Measurements from ENCODE around the gene PLD2. TPM values are rescaled to one million over a fixed set of nuclear protein-coding genes. Genes with fewer than 3 reads are reported as not detected.

PLD2 gene
- total RNA-seq, 1 donor from 2014 or later, result 81.0 TPM

DNA sequence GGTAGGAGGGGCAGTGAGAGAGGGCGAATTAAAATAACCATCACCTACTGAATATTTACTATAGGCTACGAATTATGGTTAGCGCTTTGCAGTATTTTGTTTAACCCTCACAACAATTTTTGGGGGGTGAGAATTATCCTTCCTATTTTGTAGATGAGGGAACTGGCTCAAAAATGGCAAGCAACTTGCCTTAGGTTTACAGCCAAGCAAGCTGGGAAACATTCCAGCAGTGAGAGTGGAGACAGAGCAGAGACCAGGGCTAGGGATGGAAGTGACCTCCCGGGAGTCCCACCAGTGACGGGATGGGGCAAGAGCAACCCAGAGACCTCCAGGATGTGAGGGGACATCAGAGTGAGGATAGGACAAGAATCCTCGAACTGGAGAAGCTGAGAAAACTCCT, 20.4 kb upstream of the PLD2 start:
- H3K27me3 Mint-ChIP-seq, result peaks cover 8% of the 10 kb centered on the region
- H3K36me3 Mint-ChIP-seq (ENCODE audit: insufficient read depth), result no peaks in the 10 kb centered on the region
- H3K9me3 Mint-ChIP-seq (ENCODE audit: low read depth), result no peaks in the 10 kb centered on the region
- TF ChIP-seq, protein P1, sequence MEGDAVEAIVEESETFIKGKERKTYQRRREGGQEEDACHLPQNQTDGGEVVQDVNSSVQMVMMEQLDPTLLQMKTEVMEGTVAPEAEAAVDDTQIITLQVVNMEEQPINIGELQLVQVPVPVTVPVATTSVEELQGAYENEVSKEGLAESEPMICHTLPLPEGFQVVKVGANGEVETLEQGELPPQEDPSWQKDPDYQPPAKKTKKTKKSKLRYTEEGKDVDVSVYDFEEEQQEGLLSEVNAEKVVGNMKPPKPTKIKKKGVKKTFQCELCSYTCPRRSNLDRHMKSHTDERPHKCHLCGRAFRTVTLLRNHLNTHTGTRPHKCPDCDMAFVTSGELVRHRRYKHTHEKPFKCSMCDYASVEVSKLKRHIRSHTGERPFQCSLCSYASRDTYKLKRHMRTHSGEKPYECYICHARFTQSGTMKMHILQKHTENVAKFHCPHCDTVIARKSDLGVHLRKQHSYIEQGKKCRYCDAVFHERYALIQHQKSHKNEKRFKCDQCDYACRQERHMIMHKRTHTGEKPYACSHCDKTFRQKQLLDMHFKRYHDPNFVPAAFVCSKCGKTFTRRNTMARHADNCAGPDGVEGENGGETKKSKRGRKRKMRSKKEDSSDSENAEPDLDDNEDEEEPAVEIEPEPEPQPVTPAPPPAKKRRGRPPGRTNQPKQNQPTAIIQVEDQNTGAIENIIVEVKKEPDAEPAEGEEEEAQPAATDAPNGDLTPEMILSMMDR (IDR thresholded peaks at IDR 0.05; ENCODE audit: unreplicated experiment), result no peak
- H3K4me1 Mint-ChIP-seq (ENCODE audit: low read depth), result peaks cover 13% of the 10 kb centered on the region
- H3K4me3 Mint-ChIP-seq (ENCODE audit: low read depth), result no peak overlapping the region
- DNase-seq (ENCODE audit: low spot score, unreplicated experiment), result no peak
- no peak overlapping the region for H3K27ac Mint-ChIP-seq

GRCh38 chr17:4788159-4788806, 18.7 kb upstream of the PLD2 start:
- peaks cover 2% of the 10 kb centered on the region for H3K27me3 Mint-ChIP-seq

GRCh38 chr17:4788807-4789700, 17.9 kb upstream of the PLD2 start, which contains the start of gene GLTPD2:
Gene GLTPD2 (plus strand): TSS chr17:4788964. CDS start chr17:4789012, 48 bp downstream.
- TF ChIP-seq, protein P1 (IDR thresholded peaks at IDR 0.05; ENCODE audit: unreplicated experiment), result no peak
- peak; percentile 15 for DNase-seq (ENCODE audit: low spot score, unreplicated experiment)

More at GRCh38 chr17:4788159-4788806, 18.7 kb upstream of the PLD2 start:
- Mint-ChIP-seq H3K27ac (peak overlapping the region; percentile 49), H3K36me3 (ENCODE audit: insufficient read depth) (no peaks in the 10 kb centered on the region), H3K9me3 (ENCODE audit: low read depth) (no peaks in the 10 kb centered on the region), H3K4me1 (ENCODE audit: low read depth) (peaks cover 13% of the 10 kb centered on the region), H3K4me3 (ENCODE audit: low read depth) (peak overlapping the region; percentile 81)
- TF ChIP-seq, protein P1 (IDR thresholded peaks at IDR 0.05; ENCODE audit: unreplicated experiment), result no peak
- DNase-seq (ENCODE audit: low spot score, unreplicated experiment), result no peak

DNA sequence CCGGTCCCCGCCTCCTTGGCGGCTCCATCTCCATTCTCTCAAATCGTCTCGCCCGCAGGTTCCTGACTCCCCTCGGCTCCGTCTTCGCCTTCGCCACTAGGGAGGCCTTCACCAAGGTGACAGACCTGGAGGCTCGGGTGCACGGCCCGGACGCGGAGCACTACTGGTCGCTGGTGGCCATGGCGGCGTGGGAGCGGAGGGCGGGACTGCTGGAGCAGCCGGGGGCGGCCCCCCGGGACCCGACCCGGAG, 17.3 kb upstream of the PLD2 start:
- Mint-ChIP-seq H3K4me1 (ENCODE audit: low read depth) (peaks cover 13% of the 10 kb centered on the region), H3K4me3 (ENCODE audit: low read depth) (peak overlapping the region; percentile 81), H3K9me3 (ENCODE audit: low read depth) (no peaks in the 10 kb centered on the region), H3K27me3 (peaks cover 5% of the 10 kb centered on the region), H3K36me3 (ENCODE audit: insufficient read depth) (no peaks in the 10 kb centered on the region), H3K27ac (peak overlapping the region; percentile 94)
- DNase-seq (ENCODE audit: low spot score, unreplicated experiment), result no peak
- TF ChIP-seq, protein P1 (IDR thresholded peaks at IDR 0.05; ENCODE audit: unreplicated experiment), result no peak

More at GRCh38 chr17:4788807-4789700, 17.9 kb upstream of the PLD2 start, which contains the start of gene GLTPD2:
- H3K4me3 Mint-ChIP-seq (ENCODE audit: low read depth), result peak within 1 kb of the TSS; percentile 81
- peak within 1 kb of the TSS; percentile 94 for H3K27ac Mint-ChIP-seq
- no peaks in the 10 kb centered on the region for H3K9me3 Mint-ChIP-seq (ENCODE audit: low read depth)
- H3K4me1 Mint-ChIP-seq (ENCODE audit: low read depth), result peaks cover 13% of the 10 kb centered on the region
- no peaks in the 10 kb centered on the region for H3K36me3 Mint-ChIP-seq (ENCODE audit: insufficient read depth)
- H3K27me3 Mint-ChIP-seq, result peaks cover 5% of the 10 kb centered on the region

DNA sequence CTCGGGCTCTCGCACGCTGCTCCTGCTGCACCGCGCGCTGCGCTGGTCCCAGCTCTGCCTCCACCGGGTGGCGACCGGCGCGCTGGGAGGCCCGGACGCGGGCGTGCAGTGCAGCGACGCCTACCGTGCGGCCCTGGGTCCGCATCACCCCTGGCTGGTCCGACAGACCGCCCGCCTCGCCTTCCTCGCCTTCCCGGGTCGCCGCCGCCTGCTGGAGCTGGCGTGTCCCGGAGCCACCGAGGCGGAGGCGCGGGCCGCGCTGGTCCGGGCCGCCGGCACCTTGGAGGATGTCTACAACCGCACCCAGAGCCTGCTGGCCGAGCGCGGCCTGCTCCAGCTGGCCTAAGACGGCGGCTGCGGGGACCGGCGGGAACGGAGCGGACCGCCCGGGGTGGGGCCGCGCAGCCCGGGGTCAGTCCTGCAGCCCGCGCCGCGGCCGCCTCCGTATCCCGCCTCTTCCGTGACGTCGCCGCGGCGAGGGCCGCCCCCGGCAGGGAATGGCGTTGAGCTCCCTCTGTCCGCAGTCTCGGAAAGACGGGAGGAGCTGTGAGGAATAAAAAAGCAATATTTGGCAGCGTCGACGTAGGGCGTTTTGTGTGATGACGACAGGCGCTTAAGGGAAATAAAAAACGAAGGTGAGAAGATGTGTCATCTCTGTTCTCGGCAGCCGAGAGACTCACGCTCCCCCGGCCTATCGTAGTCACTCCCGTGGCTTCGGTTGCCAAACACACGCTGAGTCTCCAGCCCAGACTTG, 16.8 kb upstream of the PLD2 start:
- Mint-ChIP-seq H3K4me1 (ENCODE audit: low read depth) (peaks cover 13% of the 10 kb centered on the region), H3K9me3 (ENCODE audit: low read depth) (no peaks in the 10 kb centered on the region), H3K27me3 (peaks cover 5% of the 10 kb centered on the region), H3K4me3 (ENCODE audit: low read depth) (peak overlapping the region; percentile 84), H3K27ac (peak overlapping the region; percentile 96), H3K36me3 (ENCODE audit: insufficient read depth) (no peaks in the 10 kb centered on the region)
- TF ChIP-seq, protein P1 (IDR thresholded peaks at IDR 0.05; ENCODE audit: unreplicated experiment), result peak; percentile 88
- DNase-seq (ENCODE audit: low spot score, unreplicated experiment), result peak; percentile 85

Measured in progenitor cell of endocrine pancreas (in vitro differentiated cells).